Lung (tissue), 12 donors: ENCODE data around the gene PWWP2B. TPM values are rescaled to one million over a fixed set of nuclear protein-coding genes. Genes with fewer than 3 reads are reported as not detected.
A peak's percentile ranks its signal among the peaks of the same experiment; 100 is the strongest.

Source experiments
- ATAC-seq: fragments of 200-7000 bp; cut with Tn5 transposase; one replicate; pipeline ENCODE4 v1.9.1; 2020; ENCODE audit warnings: moderate number of reproducible peaks; ENCODE audit not compliant: insufficient read depth, low FRiP score
- DNase-seq, 3 donors: peaks; one replicate each; pipeline ENCODE4 v3.0.0-alpha.2; 2013 to 2017
- H3K27ac ChIP-seq, 2 donors: one replicate each; pipeline ENCODE4 v1.5.1; 2013; ENCODE audit warnings: mild to moderate bottlenecking in 2 of 2, moderate library complexity in 2 of 2, control low read depth in 1 of 2, inconsistent platforms in 1 of 2, low read depth in 1 of 2, low read length in 1 of 2
- H3K27me3 ChIP-seq, 3 donors: one replicate each; pipeline ENCODE4 v1.5.1; 2013; ENCODE audit warnings: low read length in 2 of 3; ENCODE audit not compliant: control insufficient read depth in 3 of 3, insufficient read depth in 3 of 3
- H3K36me3 ChIP-seq, 4 donors: one replicate each; pipeline ENCODE4 v1.5.1; 2013; ENCODE audit warnings: low read length in 4 of 4, mild to moderate bottlenecking in 1 of 4, moderate library complexity in 1 of 4; ENCODE audit not compliant: control insufficient read depth in 4 of 4, insufficient read depth in 4 of 4
- H3K4me1 ChIP-seq, 5 donors: one replicate each; pipeline ENCODE4 v1.5.1; 2013; ENCODE audit warnings: low read length in 5 of 5, mild to moderate bottlenecking in 2 of 5, moderate library complexity in 1 of 5; ENCODE audit not compliant: control insufficient read depth in 5 of 5, insufficient read depth in 5 of 5
- H3K4me3 ChIP-seq: one replicate; pipeline ENCODE4 v1.5.1; 2013; ENCODE audit warnings: mild to moderate bottlenecking, control low read depth, moderate library complexity
- H3K9ac ChIP-seq, 2 donors: one replicate each; pipeline ENCODE4 v1.5.1; 2013; ENCODE audit warnings: low read length in 2 of 2, control low read depth in 1 of 2; ENCODE audit not compliant: insufficient read depth in 1 of 2
- H3K9me3 ChIP-seq, 4 donors: one replicate each; pipeline ENCODE4 v1.5.1; 2013; ENCODE audit warnings: low read length in 3 of 4, mild to moderate bottlenecking in 1 of 4, moderate library complexity in 1 of 4; ENCODE audit not compliant: control insufficient read depth in 4 of 4, insufficient read depth in 3 of 4
- CTCF ChIP-seq: IDR thresholded peaks from 2 replicates; pipeline ENCODE4 v1.5.1; 2012; ENCODE audit warnings: mild to moderate bottlenecking; ENCODE audit errors: control extremely low read depth, extremely low read depth
- WGBS, 2 donors: extraction: QIAGEN DNeasy Blood & Tissue Kit; methylation state at CpG; one replicate each; pipeline ENCODE4 v1.1.7; 2013; 5-methylcytosine and 5-hydroxymethylcytosine counted together
- polyA plus RNA-seq, 2 donors: library from polyadenylated mRNA; stranded (reverse); fragments of 200-250 nt; gene quantifications; one replicate each; pipeline ENCODE4 v1.2.1, GENCODE V29; 2013
- total RNA-seq, 2 donors: library from RNA; depleted of rRNA in 1 of 2; stranded (reverse); fragments of >200 nt in 1 of 2; gene quantifications; one replicate each; pipeline ENCODE4 v1.2.1, GENCODE V29; 2014 to 2021
- donor health status: control.
- donor health status: control.
- donor health status: Bipolar disorder and iron deficiency.
- donor health status: healthy.
- donor health status: DM: yes; HTN: yes; CAD: no.

PWWP2B gene
- total and polyA plus RNA-seq, 4 donors = 20.1 to 33.4 (median 21.1) TPM

DNA sequence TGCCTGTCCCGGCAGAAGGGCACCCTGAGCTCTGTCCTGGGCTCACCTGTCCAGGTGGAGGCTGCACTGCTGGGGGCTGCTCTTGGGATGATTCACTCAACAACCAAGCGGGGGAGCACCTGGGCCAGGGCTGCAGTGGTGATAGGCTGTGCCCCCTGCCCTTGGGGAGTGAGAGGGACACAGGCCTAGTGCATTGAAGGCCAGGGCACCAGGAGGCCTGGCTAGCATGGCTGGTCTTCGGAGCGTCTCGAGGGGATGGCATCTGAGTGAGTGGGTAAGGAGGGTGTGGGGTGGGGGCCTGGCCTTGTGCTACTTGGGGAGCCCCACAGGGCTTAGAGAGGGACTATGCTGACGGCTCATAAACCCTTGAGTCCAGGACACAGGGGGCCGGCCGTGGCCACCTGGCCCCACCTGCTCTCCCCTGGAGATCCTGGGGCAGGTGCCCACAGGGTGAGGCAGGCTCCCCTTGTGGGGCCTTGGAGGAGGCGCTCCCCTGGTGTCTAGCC is 3.1 kb downstream of the PWWP2B start:
- no peaks in the 10 kb centered on the region for H3K9me3 ChIP-seq
- 76 to 82% methylated on average over 9 of the region's 9 CpGs for WGBS, 2 donors
- H3K9ac ChIP-seq = no peak overlapping the region
- H3K36me3 ChIP-seq = peaks cover 0 to 10% (median under 1%) of the 10 kb centered on the region in 4 donors
- ATAC-seq = no peak
- H3K4me1 ChIP-seq = peaks cover 5 to 43% (median 22%) of the 10 kb centered on the region in 5 donors
- no peak overlapping the region for H3K4me3 ChIP-seq
- peak overlapping the region in 1 of 2 donors; percentile 86 for H3K27ac ChIP-seq
- no peaks in the 10 kb centered on the region for H3K27me3 ChIP-seq
- DNase-seq = no peak
- TF ChIP-seq CTCF = no peak

DNA sequence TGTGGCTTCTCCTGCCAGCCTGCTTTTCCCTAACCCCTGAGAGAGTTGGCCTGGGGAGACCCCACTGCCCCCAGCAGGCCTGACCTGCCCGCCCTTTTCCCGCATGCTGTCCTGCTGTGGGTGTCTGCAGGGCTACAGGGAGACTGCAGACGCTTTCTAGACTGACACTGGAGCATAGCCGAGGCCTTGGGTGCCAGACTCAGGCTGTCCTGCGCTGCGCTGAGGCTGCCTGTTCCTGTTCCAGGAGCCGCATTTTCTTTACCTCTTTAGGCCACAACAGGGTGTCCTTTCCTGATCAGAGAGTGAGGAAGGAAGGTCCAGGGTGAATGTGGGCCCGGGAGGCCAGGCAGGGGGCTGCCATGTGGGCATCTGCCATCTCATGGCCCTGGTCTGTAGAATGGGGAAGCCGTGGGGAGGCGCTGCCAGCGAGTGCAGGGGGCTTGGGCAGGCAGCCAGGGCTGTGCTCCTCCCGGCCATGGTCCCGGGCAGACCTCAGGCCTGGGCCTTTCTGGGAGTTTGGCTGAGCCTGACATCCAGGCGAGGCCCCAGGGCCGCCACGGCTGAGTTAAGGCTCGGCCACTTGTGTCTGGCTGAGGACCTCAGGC is 3.6 kb downstream of the PWWP2B start:
- H3K27ac ChIP-seq = peak overlapping the region; percentile 11 to 86
- 33 to 50% methylated on average over 17 of the region's 17 CpGs for WGBS, 2 donors

GRCh38 chr10:132401401-132402118 is 4.6 kb downstream of the PWWP2B start:
- no peak overlapping the region for H3K4me3 ChIP-seq
- no peaks in the 10 kb centered on the region for H3K27me3 ChIP-seq
- H3K27ac ChIP-seq = peak overlapping the region in 1 of 2 donors; percentile 86
- H3K4me1 ChIP-seq = peaks cover 5 to 40% (median 22%) of the 10 kb centered on the region in 5 donors
- DNase-seq (no peak), ATAC-seq (no peak)
- peak overlapping the region in 1 of 2 donors; percentile 28 for H3K9ac ChIP-seq
- WGBS, 2 donors = 60 to 67% methylated on average over 19 to 20 of the region's 20 CpGs
- no peak for TF ChIP-seq CTCF
- H3K36me3 ChIP-seq = peaks cover 0 to 23% (median 9%) of the 10 kb centered on the region in 4 donors
- peaks cover 0 to 1% (median 0%) of the 10 kb centered on the region in 4 donors for H3K9me3 ChIP-seq

More for the DNA sequence above, 3.6 kb downstream of the PWWP2B start:
- H3K4me1 ChIP-seq = peaks cover 5 to 40% (median 22%) of the 10 kb centered on the region in 5 donors
- H3K27me3 ChIP-seq = no peaks in the 10 kb centered on the region
- peaks cover 0 to 15% (median 3%) of the 10 kb centered on the region in 4 donors for H3K36me3 ChIP-seq
- no peak overlapping the region for H3K4me3 ChIP-seq
- TF ChIP-seq CTCF = no peak
- H3K9ac ChIP-seq = no peak overlapping the region
- DNase-seq (no peak), ATAC-seq (no peak)
- peaks cover 0 to 1% (median 0%) of the 10 kb centered on the region in 4 donors for H3K9me3 ChIP-seq
